ENCODE results near the gene PCDH1.

Gene PCDH1

DNA sequence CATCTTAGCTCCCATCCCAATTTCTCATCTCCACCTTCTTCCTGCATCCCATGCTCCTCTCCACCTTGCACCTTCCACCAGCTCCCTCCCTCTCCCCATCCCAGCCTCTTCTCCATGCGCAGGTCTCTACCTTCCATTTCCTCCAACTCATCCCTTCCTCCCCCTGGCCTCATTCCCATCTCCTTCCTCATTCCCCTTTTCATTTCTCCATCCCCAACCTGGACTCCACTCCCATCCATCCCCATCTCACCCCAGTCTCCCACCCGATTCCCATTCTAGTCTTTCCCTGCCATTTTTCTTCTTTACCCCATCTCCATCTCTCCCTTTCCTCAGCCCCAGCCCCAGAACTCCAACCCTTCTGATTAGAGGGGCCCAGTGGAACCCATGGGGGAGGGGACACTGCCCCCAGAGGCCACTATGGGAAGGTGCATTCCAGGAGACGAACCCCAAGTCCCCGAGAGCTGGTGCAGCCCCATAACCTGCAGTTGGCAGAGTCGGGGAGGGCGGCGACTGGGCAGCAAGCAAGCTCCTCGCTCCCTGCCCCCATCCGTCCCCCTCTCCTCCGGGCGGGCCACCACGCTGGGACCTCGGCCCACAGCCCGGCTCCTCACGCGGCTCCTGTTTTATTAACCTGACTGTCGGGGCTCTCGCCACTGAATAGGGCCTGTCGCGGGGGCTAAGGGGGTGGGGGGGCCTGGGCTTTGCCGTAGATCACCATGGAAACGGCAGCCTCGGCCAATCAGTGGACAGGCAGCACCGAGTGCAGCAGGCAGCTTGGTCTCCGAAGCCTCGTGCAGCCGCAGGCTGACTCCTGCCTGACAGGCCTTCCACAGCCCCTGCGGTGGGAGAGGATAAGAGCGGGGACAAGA, 66.7 kb downstream of the PCDH1 start:
- DNase-seq (ENCODE audit: low read depth, low spot score), result no peak

DNA sequence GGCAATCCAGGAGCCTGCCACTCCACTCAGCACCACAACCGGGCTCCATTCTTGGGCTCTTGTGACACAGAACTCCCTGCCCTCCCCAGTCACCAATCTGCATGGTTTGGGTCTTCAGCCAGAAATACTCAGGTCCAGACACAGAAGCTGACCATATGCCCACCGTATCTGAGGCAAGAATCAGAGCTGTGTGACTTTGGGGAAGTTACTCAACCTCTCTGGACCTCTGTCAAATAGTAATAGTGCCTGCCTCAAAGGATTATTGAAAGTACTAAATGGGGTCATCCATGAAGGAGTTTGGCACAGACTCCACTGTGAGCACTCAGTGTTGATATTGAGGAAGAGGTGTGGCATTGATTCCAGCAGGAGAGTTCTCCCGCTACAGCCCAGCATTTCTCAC, 67.5 kb downstream of the PCDH1 start:
- no peak for TF ChIP-seq ZNF274 (IDR thresholded peaks at IDR 0.05; ENCODE audit: low read depth, low read length)
- no peak for TF ChIP-seq SUZ12 (IDR thresholded peaks at IDR 0.05; ENCODE audit: extremely low read depth, insufficient read depth, insufficient read length)
- no peak for DNase-seq (ENCODE audit: low read depth, low spot score)
- H3K9me3 ChIP-seq (ENCODE audit: insufficient read depth, low read length), result no peaks in the 10 kb centered on the region
- H3K4me1 ChIP-seq (ENCODE audit: insufficient read depth, insufficient read length), result peaks cover 29% of the 10 kb centered on the region
- H3K36me3 ChIP-seq (ENCODE audit: insufficient read depth, insufficient read length, low read length), result no peaks in the 10 kb centered on the region
- no peak overlapping the region for H3K9ac ChIP-seq (ENCODE audit: insufficient read length, low read depth)
- H3K27me3 ChIP-seq (ENCODE audit: insufficient read depth, insufficient read length), result peaks cover 11% of the 10 kb centered on the region
- no peak overlapping the region for H3K4me3 ChIP-seq (ENCODE audit: insufficient read length, low read depth)

More for the DNA sequence above, 66.7 kb downstream of the PCDH1 start:
- no peaks in the 10 kb centered on the region for H3K9me3 ChIP-seq (ENCODE audit: insufficient read depth, low read length)
- H3K4me1 ChIP-seq (ENCODE audit: insufficient read depth, insufficient read length), result peaks cover 31% of the 10 kb centered on the region
- TF ChIP-seq ZNF274 (IDR thresholded peaks at IDR 0.05; ENCODE audit: low read depth, low read length) (no peak), SUZ12 (IDR thresholded peaks at IDR 0.05; ENCODE audit: extremely low read depth, insufficient read depth, insufficient read length) (no peak), YY1 (IDR thresholded peaks at IDR 0.05; ENCODE audit: insufficient read depth, insufficient read length) (no peak)
- H3K9ac ChIP-seq (ENCODE audit: insufficient read length, low read depth), result no peak overlapping the region
- H3K4me3 ChIP-seq (ENCODE audit: insufficient read length, low read depth), result peak overlapping the region; percentile 21
- H3K27me3 ChIP-seq (ENCODE audit: insufficient read depth, insufficient read length), result peaks cover 11% of the 10 kb centered on the region
- H3K36me3 ChIP-seq (ENCODE audit: insufficient read depth, insufficient read length, low read length), result no peaks in the 10 kb centered on the region

DNA sequence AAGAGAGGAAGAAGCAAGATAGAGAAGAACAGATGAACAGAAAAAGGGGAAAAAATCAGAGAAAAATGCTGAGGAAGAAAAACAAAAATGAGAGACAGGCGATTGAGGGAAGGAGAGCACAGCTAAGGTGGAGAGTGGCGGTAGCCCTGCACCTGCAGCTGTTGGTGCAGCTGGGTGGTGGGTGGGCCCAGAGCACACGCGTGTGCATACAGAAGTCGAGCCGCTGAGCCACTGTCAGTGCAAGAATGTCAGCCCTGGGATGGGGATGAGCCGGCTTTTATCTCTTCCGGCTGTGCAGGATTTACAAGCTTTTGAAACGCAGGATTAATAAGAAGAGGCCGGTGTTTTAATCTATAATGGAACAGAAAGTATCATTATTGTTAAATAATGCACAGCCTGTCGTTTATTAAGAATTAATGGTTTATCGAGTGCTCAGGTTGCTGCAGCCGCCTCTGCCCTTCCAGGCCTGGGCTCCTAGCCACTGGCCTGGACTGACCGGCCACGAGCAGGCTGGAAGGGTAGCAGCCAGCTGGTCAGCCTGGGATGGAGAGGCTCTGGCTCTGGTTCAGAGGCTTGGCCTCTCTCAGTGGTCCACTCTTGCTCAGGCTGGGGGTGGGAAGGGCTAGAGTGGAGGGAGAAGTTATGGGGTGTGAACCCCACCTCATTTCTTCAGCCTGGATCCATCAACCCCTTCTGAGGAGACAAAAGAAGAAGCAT, 68.7 kb downstream of the PCDH1 start:
- Histone ChIP-seq H3K36me3 (ENCODE audit: insufficient read depth, insufficient read length, low read length) (no peaks in the 10 kb centered on the region), H3K27me3 (ENCODE audit: insufficient read depth, insufficient read length) (peaks cover 11% of the 10 kb centered on the region), H3K4me3 (ENCODE audit: insufficient read length, low read depth) (no peak overlapping the region), H3K9me3 (ENCODE audit: insufficient read depth, low read length) (no peaks in the 10 kb centered on the region), H3K9ac (ENCODE audit: insufficient read length, low read depth) (no peak overlapping the region), H3K4me1 (ENCODE audit: insufficient read depth, insufficient read length) (peaks cover 24% of the 10 kb centered on the region)
- DNase-seq (ENCODE audit: low read depth, low spot score), result no peak
- TF ChIP-seq SUZ12 (IDR thresholded peaks at IDR 0.05; ENCODE audit: extremely low read depth, insufficient read depth, insufficient read length) (no peak), YY1 (IDR thresholded peaks at IDR 0.05; ENCODE audit: insufficient read depth, insufficient read length) (no peak), ZNF274 (IDR thresholded peaks at IDR 0.05; ENCODE audit: low read depth, low read length) (no peak)

DNA sequence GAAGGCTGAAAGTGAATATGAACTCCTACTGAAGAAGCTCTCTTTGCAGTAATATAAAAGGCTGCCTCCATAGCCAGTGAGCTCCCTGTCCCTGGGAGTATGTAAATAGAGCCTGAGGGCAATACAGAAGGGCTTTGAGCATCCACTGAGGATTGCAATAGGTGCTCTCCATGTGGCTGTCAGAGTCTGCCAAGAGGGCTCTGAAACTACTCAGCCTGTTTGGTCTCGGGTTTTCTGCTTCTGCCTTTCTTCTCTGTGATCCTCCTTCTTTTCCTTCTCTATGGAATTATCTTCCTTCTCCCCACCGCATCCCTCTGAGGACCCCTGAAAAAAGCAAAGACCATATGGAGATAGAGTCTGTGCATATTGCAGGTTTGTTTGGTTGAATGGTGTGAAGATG, 69.4 kb downstream of the PCDH1 start:
- H3K36me3 ChIP-seq (ENCODE audit: insufficient read depth, insufficient read length, low read length), result no peaks in the 10 kb centered on the region
- peaks cover 18% of the 10 kb centered on the region for H3K4me1 ChIP-seq (ENCODE audit: insufficient read depth, insufficient read length)
- no peak overlapping the region for H3K9ac ChIP-seq (ENCODE audit: insufficient read length, low read depth)
- TF ChIP-seq ZNF274 (IDR thresholded peaks at IDR 0.05; ENCODE audit: low read depth, low read length) (no peak), SUZ12 (IDR thresholded peaks at IDR 0.05; ENCODE audit: extremely low read depth, insufficient read depth, insufficient read length) (no peak), YY1 (IDR thresholded peaks at IDR 0.05; ENCODE audit: insufficient read depth, insufficient read length) (no peak)
- no peak overlapping the region for H3K4me3 ChIP-seq (ENCODE audit: insufficient read length, low read depth)
- DNase-seq (ENCODE audit: low read depth, low spot score), result no peak
- no peaks in the 10 kb centered on the region for H3K9me3 ChIP-seq (ENCODE audit: insufficient read depth, low read length)
- H3K27me3 ChIP-seq (ENCODE audit: insufficient read depth, insufficient read length), result peaks cover 11% of the 10 kb centered on the region

DNA sequence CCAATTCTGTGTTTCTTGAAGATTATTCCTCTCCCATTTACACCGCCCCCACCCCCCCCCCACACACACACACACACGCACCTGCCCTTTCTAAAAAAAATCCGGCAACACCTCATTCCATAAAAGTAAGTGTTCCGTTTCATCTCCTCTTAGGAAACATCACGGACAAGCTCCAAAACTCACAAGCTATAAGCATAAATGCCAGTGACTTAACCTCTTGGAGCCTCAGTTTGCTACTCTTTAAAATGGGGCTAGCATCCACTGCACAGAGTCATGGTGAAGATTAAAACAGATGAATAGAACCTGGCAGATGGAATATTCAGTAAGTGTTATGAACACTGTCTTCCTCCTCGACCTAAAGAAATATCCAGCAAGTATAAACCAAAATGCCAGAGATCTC, 70.5 kb downstream of the PCDH1 start:
- Histone ChIP-seq H3K9ac (ENCODE audit: insufficient read length, low read depth) (no peak overlapping the region), H3K4me3 (ENCODE audit: insufficient read length, low read depth) (no peak overlapping the region), H3K36me3 (ENCODE audit: insufficient read depth, insufficient read length, low read length) (no peaks in the 10 kb centered on the region), H3K9me3 (ENCODE audit: insufficient read depth, low read length) (no peaks in the 10 kb centered on the region), H3K27me3 (ENCODE audit: insufficient read depth, insufficient read length) (peaks cover 11% of the 10 kb centered on the region), H3K4me1 (ENCODE audit: insufficient read depth, insufficient read length) (peaks cover 16% of the 10 kb centered on the region)
- TF ChIP-seq YY1 (IDR thresholded peaks at IDR 0.05; ENCODE audit: insufficient read depth, insufficient read length), result no peak
- TF ChIP-seq ZNF274 (IDR thresholded peaks at IDR 0.05; ENCODE audit: low read depth, low read length), result no peak
- TF ChIP-seq SUZ12 (IDR thresholded peaks at IDR 0.05; ENCODE audit: extremely low read depth, insufficient read depth, insufficient read length), result no peak
- DNase-seq (ENCODE audit: low read depth, low spot score), result no peak

DNA sequence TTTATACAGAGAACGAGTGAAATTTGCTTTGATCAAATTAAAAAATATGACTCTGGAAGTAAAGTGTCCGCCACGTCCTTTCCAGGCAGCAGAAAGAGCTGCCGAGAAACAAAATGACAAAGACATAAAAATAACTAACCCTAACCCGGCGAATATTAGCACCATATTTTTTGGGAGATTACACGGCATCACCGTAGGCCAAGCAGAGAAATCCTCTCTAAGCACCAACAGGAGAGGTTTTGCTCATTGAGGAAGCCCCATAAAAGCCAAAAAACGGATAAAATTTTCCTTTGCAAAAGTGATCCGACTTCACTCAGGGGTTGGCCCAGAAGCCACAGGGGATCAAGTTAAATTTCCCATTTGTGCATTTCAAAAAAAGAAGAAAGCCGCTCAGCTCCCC, 70.9 kb downstream of the PCDH1 start:
- Histone ChIP-seq H3K27me3 (ENCODE audit: insufficient read depth, insufficient read length) (peaks cover 7% of the 10 kb centered on the region), H3K36me3 (ENCODE audit: insufficient read depth, insufficient read length, low read length) (no peaks in the 10 kb centered on the region), H3K9me3 (ENCODE audit: insufficient read depth, low read length) (no peaks in the 10 kb centered on the region), H3K9ac (ENCODE audit: insufficient read length, low read depth) (no peak overlapping the region), H3K4me1 (ENCODE audit: insufficient read depth, insufficient read length) (peaks cover 13% of the 10 kb centered on the region), H3K4me3 (ENCODE audit: insufficient read length, low read depth) (no peak overlapping the region)
- TF ChIP-seq ZNF274 (IDR thresholded peaks at IDR 0.05; ENCODE audit: low read depth, low read length) (no peak), SUZ12 (IDR thresholded peaks at IDR 0.05; ENCODE audit: extremely low read depth, insufficient read depth, insufficient read length) (no peak), YY1 (IDR thresholded peaks at IDR 0.05; ENCODE audit: insufficient read depth, insufficient read length) (no peak)
- no peak for DNase-seq (ENCODE audit: low read depth, low spot score)

DNA sequence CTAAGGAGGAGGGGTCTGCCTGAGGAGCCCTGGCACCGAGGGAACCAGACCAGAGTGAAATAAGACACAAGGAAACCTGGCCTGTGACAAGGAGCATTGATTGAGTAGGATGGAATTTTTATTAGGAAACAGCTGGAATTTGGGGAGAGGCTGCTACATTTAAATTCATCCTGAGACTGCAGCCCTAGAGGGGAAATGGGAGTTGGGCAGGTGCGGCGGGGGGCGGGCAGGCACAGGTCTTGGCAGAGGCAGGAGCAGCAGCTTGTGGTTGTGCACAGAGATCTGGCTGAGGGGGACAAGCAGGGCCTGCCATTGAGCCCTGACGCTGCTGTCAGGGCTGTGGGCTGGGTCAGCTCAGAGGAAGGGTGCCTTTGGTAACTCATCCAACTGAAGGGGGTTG, 71.6 kb downstream of the PCDH1 start:
- no peak for DNase-seq (ENCODE audit: low read depth, low spot score)
- H3K4me1 ChIP-seq (ENCODE audit: insufficient read depth, insufficient read length), result peaks cover 10% of the 10 kb centered on the region
- no peak overlapping the region for H3K4me3 ChIP-seq (ENCODE audit: insufficient read length, low read depth)
- TF ChIP-seq SUZ12 (IDR thresholded peaks at IDR 0.05; ENCODE audit: extremely low read depth, insufficient read depth, insufficient read length) (no peak), YY1 (IDR thresholded peaks at IDR 0.05; ENCODE audit: insufficient read depth, insufficient read length) (no peak), ZNF274 (IDR thresholded peaks at IDR 0.05; ENCODE audit: low read depth, low read length) (no peak)
- H3K27me3 ChIP-seq (ENCODE audit: insufficient read depth, insufficient read length), result peaks cover 6% of the 10 kb centered on the region
- no peaks in the 10 kb centered on the region for H3K36me3 ChIP-seq (ENCODE audit: insufficient read depth, insufficient read length, low read length)
- H3K9ac ChIP-seq (ENCODE audit: insufficient read length, low read depth), result peak overlapping the region; percentile 42
- H3K9me3 ChIP-seq (ENCODE audit: insufficient read depth, low read length), result no peaks in the 10 kb centered on the region

Measured in NT2/D1 (cell line).